IPS-18a (cell line): ENCODE data around the gene CXCL6.

Experiments
- H3K27ac ChIP-seq: one replicate; pipeline ENCODE4 v1.5.1; 2013; ENCODE audit warnings: low read length
- H3K27me3 ChIP-seq: one replicate; pipeline ENCODE4 v1.6.1; 2013; ENCODE audit warnings: mild to moderate bottlenecking, low read length; ENCODE audit not compliant: control insufficient read depth, insufficient read depth
- H3K36me3 ChIP-seq: one replicate; pipeline ENCODE4 v1.6.1; 2013; ENCODE audit warnings: low read depth, low read length; ENCODE audit not compliant: control insufficient read depth
- H3K4me1 ChIP-seq: one replicate; pipeline ENCODE4 v1.6.1; 2013; ENCODE audit warnings: low read depth, low read length; ENCODE audit not compliant: control insufficient read depth
- H3K4me3 ChIP-seq: one replicate; pipeline ENCODE4 v1.5.1; 2013; ENCODE audit warnings: low read length
- H3K9ac ChIP-seq: one replicate; pipeline ENCODE4 v1.6.1; 2013; ENCODE audit warnings: mild to moderate bottlenecking, low read length, moderate library complexity
- H3K9me3 ChIP-seq: one replicate; pipeline ENCODE4 v1.6.1; 2013; ENCODE audit warnings: low read depth, low read length; ENCODE audit not compliant: control insufficient read depth

The CXCL6 gene

GRCh38 chr4:73836373-73837279 lies at the start of gene CXCL6:
CXCL6 (plus strand) TSS chr4:73836678; CDS start chr4:73836751, 73 bp downstream.
- Histone ChIP-seq H3K4me3 (peak within 1 kb of the TSS; percentile 62), H3K9ac (peak within 1 kb of the TSS; percentile 62), H3K4me1 (no peaks in the 10 kb centered on the region), H3K27me3 (peaks cover 15% of the 10 kb centered on the region), H3K9me3 (no peaks in the 10 kb centered on the region), H3K27ac (no peak within 1 kb of the TSS), H3K36me3 (no peaks in the 10 kb centered on the region)

- Histone ChIP-seq H3K36me3 (no peaks in the 10 kb centered on the region), H3K9me3 (no peaks in the 10 kb centered on the region), H3K27me3 (no peaks in the 10 kb centered on the region), H3K9ac (no peak overlapping the region), H3K4me3 (no peak overlapping the region), H3K27ac (no peak overlapping the region), H3K4me1 (no peaks in the 10 kb centered on the region)
These were observed 48.1 kb upstream of the CXCL6 start for GRCh38 chr4:73788411-73788810.

GRCh38 chr4:73798842-73799241 lies 37.6 kb upstream of the CXCL6 start:
- H3K27me3 ChIP-seq, result no peaks in the 10 kb centered on the region
- H3K4me3 ChIP-seq, result no peak overlapping the region
- no peaks in the 10 kb centered on the region for H3K9me3 ChIP-seq
- no peaks in the 10 kb centered on the region for H3K4me1 ChIP-seq
- H3K27ac ChIP-seq, result no peak overlapping the region
- H3K36me3 ChIP-seq, result no peaks in the 10 kb centered on the region
- no peak overlapping the region for H3K9ac ChIP-seq

GRCh38 chr4:73800206-73800605 lies 36.3 kb upstream of the CXCL6 start:
- H3K36me3 ChIP-seq, result no peaks in the 10 kb centered on the region
- H3K9ac ChIP-seq, result no peak overlapping the region
- H3K9me3 ChIP-seq, result no peaks in the 10 kb centered on the region
- no peak overlapping the region for H3K27ac ChIP-seq
- no peak overlapping the region for H3K4me3 ChIP-seq
- no peaks in the 10 kb centered on the region for H3K27me3 ChIP-seq
- no peaks in the 10 kb centered on the region for H3K4me1 ChIP-seq

- no peaks in the 10 kb centered on the region for H3K4me1 ChIP-seq
- no peaks in the 10 kb centered on the region for H3K36me3 ChIP-seq
- no peak overlapping the region for H3K27ac ChIP-seq
- no peaks in the 10 kb centered on the region for H3K27me3 ChIP-seq
- no peaks in the 10 kb centered on the region for H3K9me3 ChIP-seq
- no peak overlapping the region for H3K9ac ChIP-seq
- H3K4me3 ChIP-seq, result no peak overlapping the region
These were observed 34.8 kb upstream of the CXCL6 start for GRCh38 chr4:73801692-73802091.

- H3K36me3 ChIP-seq, result no peaks in the 10 kb centered on the region
- H3K27me3 ChIP-seq, result no peaks in the 10 kb centered on the region
- H3K9ac ChIP-seq, result no peak overlapping the region
- no peaks in the 10 kb centered on the region for H3K4me1 ChIP-seq
- H3K4me3 ChIP-seq, result no peak overlapping the region
- H3K27ac ChIP-seq, result no peak overlapping the region
- H3K9me3 ChIP-seq, result no peaks in the 10 kb centered on the region
These were observed 33.3 kb upstream of the CXCL6 start for GRCh38 chr4:73803213-73803612.

GRCh38 chr4:73810191-73810590 lies 26.3 kb upstream of the CXCL6 start:
- Histone ChIP-seq H3K4me3 (no peak overlapping the region), H3K9me3 (no peaks in the 10 kb centered on the region), H3K36me3 (no peaks in the 10 kb centered on the region), H3K9ac (no peak overlapping the region), H3K4me1 (no peaks in the 10 kb centered on the region), H3K27me3 (no peaks in the 10 kb centered on the region), H3K27ac (no peak overlapping the region)

- no peak overlapping the region for H3K27ac ChIP-seq
- H3K9me3 ChIP-seq, result no peaks in the 10 kb centered on the region
- H3K4me1 ChIP-seq, result no peaks in the 10 kb centered on the region
- H3K9ac ChIP-seq, result no peak overlapping the region
- H3K4me3 ChIP-seq, result no peak overlapping the region
- H3K27me3 ChIP-seq, result no peaks in the 10 kb centered on the region
- H3K36me3 ChIP-seq, result no peaks in the 10 kb centered on the region
These were observed 24.6 kb upstream of the CXCL6 start for GRCh38 chr4:73811841-73812240.

- H3K4me1 ChIP-seq, result no peaks in the 10 kb centered on the region
- no peaks in the 10 kb centered on the region for H3K27me3 ChIP-seq
- H3K36me3 ChIP-seq, result no peaks in the 10 kb centered on the region
- H3K9ac ChIP-seq, result no peak overlapping the region
- H3K27ac ChIP-seq, result no peak overlapping the region
- H3K9me3 ChIP-seq, result no peaks in the 10 kb centered on the region
- no peak overlapping the region for H3K4me3 ChIP-seq
These were observed 21.8 kb upstream of the CXCL6 start for GRCh38 chr4:73814679-73815078.

- Histone ChIP-seq H3K27me3 (no peaks in the 10 kb centered on the region), H3K27ac (no peak overlapping the region), H3K4me1 (no peaks in the 10 kb centered on the region), H3K9me3 (no peaks in the 10 kb centered on the region), H3K9ac (no peak overlapping the region), H3K4me3 (no peak overlapping the region), H3K36me3 (no peaks in the 10 kb centered on the region)
These were observed 21.3 kb upstream of the CXCL6 start for GRCh38 chr4:73815145-73815544.

GRCh38 chr4:73816814-73817213 lies 19.7 kb upstream of the CXCL6 start:
- Histone ChIP-seq H3K9ac (no peak overlapping the region), H3K4me3 (no peak overlapping the region)

GRCh38 chr4:73817341-73817740 lies 19.1 kb upstream of the CXCL6 start:
- H3K27me3 ChIP-seq, result no peaks in the 10 kb centered on the region
- no peaks in the 10 kb centered on the region for H3K9me3 ChIP-seq
- H3K4me1 ChIP-seq, result no peaks in the 10 kb centered on the region
- no peak overlapping the region for H3K27ac ChIP-seq
- H3K9ac ChIP-seq, result no peak overlapping the region
- H3K4me3 ChIP-seq, result no peak overlapping the region
- no peaks in the 10 kb centered on the region for H3K36me3 ChIP-seq

More at GRCh38 chr4:73816814-73817213, 19.7 kb upstream of the CXCL6 start:
- no peaks in the 10 kb centered on the region for H3K9me3 ChIP-seq
- H3K27ac ChIP-seq, result no peak overlapping the region
- no peaks in the 10 kb centered on the region for H3K36me3 ChIP-seq
- H3K27me3 ChIP-seq, result no peaks in the 10 kb centered on the region
- no peaks in the 10 kb centered on the region for H3K4me1 ChIP-seq
